HFF-Myc (cell line): ENCODE results near the gene SPAG16.

Experiments
- DNase-seq: peaks from one replicate; pipeline ENCODE4 v3.0.0-alpha.2; 2011; ENCODE audit warnings: low read depth; ENCODE audit errors: extremely low read depth
- H3K4me3 ChIP-seq: replicated peaks from 2 replicates; pipeline ENCODE4 v1.5.1; 2011; ENCODE audit warnings: low read depth, mild to moderate bottlenecking, control low read depth, low read length
- CTCF ChIP-seq: IDR thresholded peaks from 2 replicates; pipeline ENCODE4 v1.5.1; 2012; ENCODE audit warnings: mild to moderate bottlenecking, low read depth, low read length, control low read depth; ENCODE audit errors: missing control alignments

Gene SPAG16

GRCh38 chr2:214376618-214377285, 1092.5 kb downstream of the SPAG16 start:
- no peak for DNase-seq
- no peak overlapping the region for H3K4me3 ChIP-seq
- no peak for TF ChIP-seq CTCF

- no peak for TF ChIP-seq CTCF
- no peak overlapping the region for H3K4me3 ChIP-seq
- no peak for DNase-seq
These were observed 1093.0 kb downstream of the SPAG16 start for GRCh38 chr2:214377286-214377624.

GRCh38 chr2:214378455-214379103, 1094.3 kb downstream of the SPAG16 start:
- no peak for DNase-seq
- H3K4me3 ChIP-seq: no peak overlapping the region
- no peak for TF ChIP-seq CTCF

- no peak for TF ChIP-seq CTCF
- H3K4me3 ChIP-seq: no peak overlapping the region
- no peak for DNase-seq
These were observed 1095.0 kb downstream of the SPAG16 start for GRCh38 chr2:214379227-214379626.

GRCh38 chr2:214380681-214381080, 1096.4 kb downstream of the SPAG16 start:
- no peak overlapping the region for H3K4me3 ChIP-seq
- no peak for DNase-seq
- no peak for TF ChIP-seq CTCF

GRCh38 chr2:214382229-214382628, 1098.0 kb downstream of the SPAG16 start:
- TF ChIP-seq CTCF: no peak
- no peak overlapping the region for H3K4me3 ChIP-seq
- no peak for DNase-seq
